ENCODE measurements around the gene KIF1B. TPM values are rescaled to one million over a fixed set of nuclear protein-coding genes. Genes with fewer than 3 reads are reported as not detected.

Gene KIF1B
- total RNA-seq, 2 donors from 2014 or later = 47.9 to 79.4 TPM

Small RNAs within 50 kb of the gene (microRNA-seq; reads per million reads assigned to microRNA genes)
- gene MIR1273D (ENCODE audit: borderline microRNAs expressed in 2 of 2) = 0 reads per million in 2 donors

Other genes starting within 250 kb of the KIF1B start
- 10 to 100 TPM; 32.9 to 35.7 TPM for gene RBP7, start 213.3 kb upstream of the KIF1B start, total RNA-seq
- gene UBE4B, start 177.6 kb upstream of the KIF1B start, total RNA-seq = 10 to 100 TPM; 34.4 to 34.7 TPM
- 10 to 100 TPM; 41.6 to 60.4 TPM for gene PGD, start 188.5 kb downstream of the KIF1B start, total RNA-seq
- 1 to 10 TPM; 7.2 to 7.8 TPM for gene CENPS, start 219.9 kb downstream of the KIF1B start, total RNA-seq
- gene CORT, start 239.5 kb downstream of the KIF1B start, total RNA-seq = under 1 TPM in 1 of 2 donors, not detected in 1; 0.33 TPM